Measurements from ENCODE around the gene SCAMP1. TPM values are rescaled to one million over a fixed set of nuclear protein-coding genes. Genes with fewer than 3 reads are reported as not detected.

SCAMP1 gene
- total RNA-seq, 1 experiment from 2014 or later = 36.0 TPM

- H2BK5ac ChIP-seq (ENCODE audit: insufficient read length, low read length) = no peak overlapping the region
- H3K79me2 ChIP-seq (ENCODE audit: insufficient read depth, low read length) = peaks cover 2% of the 10 kb centered on the region; the same call in 1 of the 2 replicates
- no peaks in the 10 kb centered on the region for H3K27me3 ChIP-seq (ENCODE audit: insufficient read depth, low read length)
- H3K4ac ChIP-seq (ENCODE audit: low read depth, low read length) = no peak overlapping the region
- no peak overlapping the region for H3K18ac ChIP-seq (ENCODE audit: insufficient read length, low read depth, low read length)
- no peak overlapping the region for H4K91ac ChIP-seq (ENCODE audit: insufficient read length, low read depth, low read length)
- no peaks in the 10 kb centered on the region for H3K79me1 ChIP-seq (ENCODE audit: insufficient read depth, low read depth, low read length, poor library complexity, severe bottlenecking)
- no peak overlapping the region for H3K27ac ChIP-seq (ENCODE audit: insufficient read length, low read depth, low read length)
- no peak overlapping the region for H2AFZ ChIP-seq (ENCODE audit: low read length)
- Mint-ChIP-seq H3K27me3 (ENCODE audit: low read depth) (no peaks in the 10 kb centered on the region), H3K4me3 (no peak overlapping the region), H3K9me3 (no peaks in the 10 kb centered on the region), H3K4me1 (peaks cover 17 to 22% of the 10 kb centered on the region in 2 experiments), H3K27ac (no peak overlapping the region; a peak in 1 of 7 replicates), H3K36me3 (ENCODE audit: insufficient read depth in 1 of 3, low read depth in 3 of 3) (peaks cover 0 to 19% (median 4%) of the 10 kb centered on the region in 3 experiments; a peak in 5 of 7 replicates)
- H2BK12ac ChIP-seq (ENCODE audit: insufficient read length, low read depth, low read length) = no peak overlapping the region
- no peak overlapping the region for H4K8ac ChIP-seq (replicated peaks; ENCODE audit: insufficient read length, low read depth, low read length)
- no peak overlapping the region for H2BK120ac ChIP-seq (ENCODE audit: low read depth, low read length, poor library complexity, severe bottlenecking)
- H4K20me1 ChIP-seq (ENCODE audit: control insufficient read depth, insufficient read depth, insufficient read length) = no peaks in the 10 kb centered on the region
- no peak overlapping the region for H3K4me2 ChIP-seq (ENCODE audit: insufficient read depth, insufficient read length, low read length)
- H4K5ac ChIP-seq (ENCODE audit: insufficient read length, low read depth, low read length) = no peak overlapping the region
- no peak overlapping the region for H3K14ac ChIP-seq (ENCODE audit: insufficient read depth, low read length)
- H2AK5ac ChIP-seq (ENCODE audit: insufficient read length, low read length) = no peak overlapping the region
- TF ChIP-seq CTCF (conservative IDR thresholded peaks at IDR 0.05) = no peak
- WGBS (ENCODE audit: extremely low coverage, insufficient read length, low lambda C conversion rate) = 100% methylated on average over 1 of the region's 5 CpGs
- no peak for DNase-seq
- no peak overlapping the region for H3K56ac ChIP-seq (ENCODE audit: insufficient read length, low read depth, low read length)
- no peak overlapping the region for H3K9ac ChIP-seq (ENCODE audit: extremely low read depth, insufficient read length, low read length)
- H3K4me1 ChIP-seq (ENCODE audit: insufficient read depth, low read length) = 0 out of 2 replicates have a peak, but pooled peaks cover 2% of the 10 kb centered on the region
- no peaks in the 10 kb centered on the region for H3K23me2 ChIP-seq (ENCODE audit: insufficient read length, low read depth, low read length, poor library complexity, severe bottlenecking)
- no peak overlapping the region for H2BK20ac ChIP-seq (ENCODE audit: low read depth, low read length, poor library complexity, severe bottlenecking)
- H2BK15ac ChIP-seq (ENCODE audit: low read depth, low read length) = no peak overlapping the region
- no peaks in the 10 kb centered on the region for H3K9me3 ChIP-seq (ENCODE audit: control insufficient read depth, low read depth, low read length)
- H3K23ac ChIP-seq (ENCODE audit: insufficient read length, low read depth, low read length) = no peak overlapping the region
- H3T11ph ChIP-seq (ENCODE audit: low read length) = no peak overlapping the region
These were observed 45.7 kb downstream of the SCAMP1 start for GRCh38 chr5:78405829-78406750.
